ENCODE data around the gene THRB.

DNA sequence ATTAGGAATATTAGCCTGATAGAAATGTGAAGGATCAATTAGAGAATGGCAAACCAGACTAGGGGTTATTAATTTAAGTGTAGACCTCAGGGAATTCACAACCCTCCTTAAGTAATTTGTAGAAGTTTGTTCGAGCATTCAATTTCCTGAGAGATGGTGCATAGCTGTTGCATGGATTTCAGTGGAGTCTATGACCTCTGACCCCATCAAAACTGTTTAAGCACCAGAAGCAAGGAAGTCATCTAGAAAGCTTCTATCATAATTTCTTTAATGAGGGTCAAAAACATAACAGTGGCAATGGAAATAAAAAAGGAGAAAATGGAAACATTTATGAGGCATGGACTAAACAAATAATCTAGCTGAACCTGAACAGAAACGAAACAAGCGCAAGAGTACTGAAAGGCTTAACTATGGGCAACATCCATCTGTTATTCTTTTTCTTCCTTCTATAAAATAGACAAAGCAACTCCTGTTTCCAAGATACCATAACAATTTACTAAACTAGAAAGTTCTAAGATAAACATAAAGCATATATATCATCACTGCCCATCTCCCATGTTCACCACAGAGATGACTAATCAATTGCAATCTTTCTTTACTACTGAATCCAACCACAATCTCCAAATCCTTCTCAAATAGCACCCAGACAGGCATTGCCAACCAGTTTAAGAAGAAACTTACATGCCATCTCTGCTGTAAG lies 151.4 kb downstream of the THRB start:
- TF ChIP-seq, protein P1, sequence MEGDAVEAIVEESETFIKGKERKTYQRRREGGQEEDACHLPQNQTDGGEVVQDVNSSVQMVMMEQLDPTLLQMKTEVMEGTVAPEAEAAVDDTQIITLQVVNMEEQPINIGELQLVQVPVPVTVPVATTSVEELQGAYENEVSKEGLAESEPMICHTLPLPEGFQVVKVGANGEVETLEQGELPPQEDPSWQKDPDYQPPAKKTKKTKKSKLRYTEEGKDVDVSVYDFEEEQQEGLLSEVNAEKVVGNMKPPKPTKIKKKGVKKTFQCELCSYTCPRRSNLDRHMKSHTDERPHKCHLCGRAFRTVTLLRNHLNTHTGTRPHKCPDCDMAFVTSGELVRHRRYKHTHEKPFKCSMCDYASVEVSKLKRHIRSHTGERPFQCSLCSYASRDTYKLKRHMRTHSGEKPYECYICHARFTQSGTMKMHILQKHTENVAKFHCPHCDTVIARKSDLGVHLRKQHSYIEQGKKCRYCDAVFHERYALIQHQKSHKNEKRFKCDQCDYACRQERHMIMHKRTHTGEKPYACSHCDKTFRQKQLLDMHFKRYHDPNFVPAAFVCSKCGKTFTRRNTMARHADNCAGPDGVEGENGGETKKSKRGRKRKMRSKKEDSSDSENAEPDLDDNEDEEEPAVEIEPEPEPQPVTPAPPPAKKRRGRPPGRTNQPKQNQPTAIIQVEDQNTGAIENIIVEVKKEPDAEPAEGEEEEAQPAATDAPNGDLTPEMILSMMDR (IDR thresholded peaks at IDR 0.05; ENCODE audit: low read depth, low read length), result no peak
- TF ChIP-seq POLR2A (IDR thresholded peaks at IDR 0.05; ENCODE audit: extremely low read depth, insufficient read length), result no peak
- TF ChIP-seq, protein P2, sequence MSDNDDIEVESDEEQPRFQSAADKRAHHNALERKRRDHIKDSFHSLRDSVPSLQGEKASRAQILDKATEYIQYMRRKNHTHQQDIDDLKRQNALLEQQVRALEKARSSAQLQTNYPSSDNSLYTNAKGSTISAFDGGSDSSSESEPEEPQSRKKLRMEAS (IDR thresholded peaks at IDR 0.05; ENCODE audit: low read depth, low read length), result no peak
